ENCODE results near the gene TGFBR2.

Gene TGFBR2

DNA sequence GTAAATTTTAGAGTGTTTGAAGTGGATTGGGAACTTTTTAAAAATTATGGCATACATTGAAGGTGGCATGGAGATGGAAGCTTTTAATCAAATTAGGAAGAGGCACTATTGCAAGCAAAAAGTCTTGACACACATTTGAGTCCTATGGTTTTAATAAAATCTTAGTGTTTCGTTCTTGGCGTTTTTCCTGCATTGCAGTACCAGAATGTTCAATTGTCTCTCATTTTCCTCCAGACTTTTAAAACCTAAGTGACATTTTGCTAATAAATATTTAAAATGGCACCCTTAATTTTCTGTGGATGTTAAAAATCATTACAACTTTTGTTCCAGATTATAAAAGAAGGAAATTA, 2.2 kb downstream of the TGFBR2 start:
- no peaks in the 10 kb centered on the region for H3K27me3 Mint-ChIP-seq (ENCODE audit: low read depth)
- H3K4me1 Mint-ChIP-seq (ENCODE audit: low read depth) = peaks cover 64% of the 10 kb centered on the region
- no peaks in the 10 kb centered on the region for H3K9me3 Mint-ChIP-seq
- DNase-seq (ENCODE audit: low spot score) = no peak
- peaks cover 31% of the 10 kb centered on the region for H3K36me3 Mint-ChIP-seq (ENCODE audit: low read depth)
- peak overlapping the region; percentile 81 for H3K27ac Mint-ChIP-seq
- peak overlapping the region; percentile 87 for H3K4me3 Mint-ChIP-seq

DNA sequence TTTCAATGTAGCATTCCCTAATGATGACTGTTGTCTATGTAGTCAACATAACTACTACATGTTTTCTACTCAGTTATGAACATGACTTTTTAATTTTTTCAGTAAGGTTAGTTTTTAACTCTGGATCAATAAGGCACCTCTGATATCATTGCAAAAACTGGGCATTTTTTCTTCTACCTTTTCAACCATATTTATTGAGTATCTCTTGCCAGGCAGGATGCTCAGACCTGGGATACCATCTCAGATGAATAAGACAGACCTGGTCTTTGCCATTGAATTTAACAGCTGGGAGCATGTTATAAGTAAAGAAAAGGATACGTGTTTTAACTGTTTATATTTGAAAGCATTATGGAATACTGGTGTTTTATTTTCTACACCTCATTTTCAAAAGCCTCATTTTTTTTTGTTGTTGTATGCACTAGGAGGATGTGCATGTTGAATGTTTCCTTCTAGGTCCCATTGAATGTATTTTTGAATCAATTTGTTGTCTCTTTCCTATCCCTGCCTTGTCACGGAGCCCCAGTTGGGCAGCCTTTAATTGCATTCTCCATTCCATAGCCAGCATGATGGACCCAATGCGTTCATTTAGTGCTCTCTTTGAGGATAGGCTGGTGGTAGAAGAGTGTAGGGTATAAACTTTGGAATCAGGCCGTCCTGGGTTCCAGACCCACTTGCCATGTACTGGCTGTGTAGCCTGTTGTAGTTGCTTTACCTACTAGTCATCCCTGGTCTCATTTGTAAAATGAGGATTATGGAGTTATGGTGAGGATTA, 3.7 kb downstream of the TGFBR2 start:
- Mint-ChIP-seq H3K4me1 (ENCODE audit: low read depth) (peaks cover 66% of the 10 kb centered on the region), H3K27ac (peak overlapping the region; percentile 89), H3K27me3 (ENCODE audit: low read depth) (no peaks in the 10 kb centered on the region)

DNA sequence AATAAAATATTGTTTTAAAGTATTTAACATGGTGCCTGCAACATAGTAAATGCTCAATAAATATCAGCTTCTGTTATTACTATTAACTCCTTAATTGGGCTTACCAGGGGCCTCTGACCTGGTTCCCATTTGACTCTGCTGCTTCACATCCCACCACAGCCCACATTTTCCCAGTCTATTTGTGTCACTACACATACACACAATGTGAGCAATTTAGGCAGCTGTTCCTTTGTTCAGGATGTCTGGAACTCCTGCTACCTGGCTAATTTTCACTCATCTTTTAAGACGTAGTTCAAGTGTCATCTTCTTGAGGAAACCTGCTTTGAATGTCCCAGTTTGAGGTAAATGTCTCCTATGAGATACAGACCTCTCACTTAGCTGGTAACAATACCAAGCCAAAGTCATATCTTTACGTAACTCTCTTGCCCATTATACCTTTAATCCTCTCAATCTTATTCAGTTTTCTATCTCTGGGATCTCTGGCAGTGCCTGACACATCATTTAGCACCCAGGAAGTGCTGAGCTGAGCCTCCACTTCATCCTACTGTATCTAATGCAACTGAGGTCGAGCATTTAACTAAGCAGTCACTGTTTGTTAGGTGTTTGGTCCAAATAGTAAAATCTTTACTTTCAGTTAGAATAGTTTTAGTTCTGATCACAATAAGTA, 4.4 kb downstream of the TGFBR2 start:
- H3K36me3 Mint-ChIP-seq (ENCODE audit: low read depth) = peaks cover 34% of the 10 kb centered on the region
- H3K4me1 Mint-ChIP-seq (ENCODE audit: low read depth) = peaks cover 65% of the 10 kb centered on the region
- H3K9me3 Mint-ChIP-seq = no peaks in the 10 kb centered on the region
- peak overlapping the region; percentile 89 for H3K27ac Mint-ChIP-seq
- H3K27me3 Mint-ChIP-seq (ENCODE audit: low read depth) = no peaks in the 10 kb centered on the region
- DNase-seq (ENCODE audit: low spot score) = no peak
- peak overlapping the region; percentile 87 for H3K4me3 Mint-ChIP-seq

More for the DNA sequence above, 3.7 kb downstream of the TGFBR2 start:
- no peaks in the 10 kb centered on the region for H3K9me3 Mint-ChIP-seq
- peaks cover 33% of the 10 kb centered on the region for H3K36me3 Mint-ChIP-seq (ENCODE audit: low read depth)
- peak overlapping the region; percentile 87 for H3K4me3 Mint-ChIP-seq
- no peak for DNase-seq (ENCODE audit: low spot score)

DNA sequence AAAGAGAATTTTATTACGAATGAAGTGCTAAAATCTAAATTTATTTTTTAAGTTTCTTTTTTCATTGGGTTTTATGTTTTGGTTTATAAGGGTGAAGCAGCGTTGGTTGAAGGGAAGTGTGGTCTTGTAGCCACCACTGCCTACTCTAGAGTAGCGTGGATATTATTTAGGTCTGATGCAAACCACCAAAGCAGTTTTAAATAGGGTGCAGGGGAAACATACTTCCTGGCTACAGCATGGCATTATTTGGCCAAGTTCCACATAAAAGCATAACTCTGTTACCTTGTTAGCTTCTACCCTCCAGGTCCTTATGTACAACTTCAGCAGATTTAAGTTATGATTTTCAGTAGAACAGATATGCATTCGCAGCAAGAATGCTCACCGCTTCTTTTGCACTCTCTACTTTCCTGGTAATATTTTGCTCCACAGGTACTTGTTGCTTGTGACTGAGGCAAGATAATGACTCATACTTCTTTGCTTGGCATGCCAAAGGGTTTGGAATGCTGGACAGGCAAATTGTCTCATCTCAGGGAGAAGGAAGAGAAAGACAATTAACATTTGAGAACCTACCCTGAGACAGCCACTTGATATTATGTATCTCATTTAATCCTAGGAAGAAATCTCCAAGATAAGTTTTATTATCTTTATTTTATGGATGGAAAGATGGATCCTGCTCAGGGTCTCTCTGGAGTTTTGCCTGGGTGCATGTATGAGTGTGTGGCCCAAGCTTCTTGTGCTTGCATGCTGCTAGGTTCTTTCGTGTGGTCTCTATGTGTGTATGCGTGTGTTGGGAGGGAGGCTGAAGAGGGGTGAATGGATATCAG, 5.4 kb downstream of the TGFBR2 start:
- Mint-ChIP-seq H3K27ac (peak overlapping the region; percentile 89), H3K4me3 (peak overlapping the region; percentile 87), H3K36me3 (ENCODE audit: low read depth) (peaks cover 36% of the 10 kb centered on the region), H3K9me3 (no peaks in the 10 kb centered on the region), H3K4me1 (ENCODE audit: low read depth) (peaks cover 69% of the 10 kb centered on the region), H3K27me3 (ENCODE audit: low read depth) (no peaks in the 10 kb centered on the region)
- no peak for DNase-seq (ENCODE audit: low spot score)

DNA sequence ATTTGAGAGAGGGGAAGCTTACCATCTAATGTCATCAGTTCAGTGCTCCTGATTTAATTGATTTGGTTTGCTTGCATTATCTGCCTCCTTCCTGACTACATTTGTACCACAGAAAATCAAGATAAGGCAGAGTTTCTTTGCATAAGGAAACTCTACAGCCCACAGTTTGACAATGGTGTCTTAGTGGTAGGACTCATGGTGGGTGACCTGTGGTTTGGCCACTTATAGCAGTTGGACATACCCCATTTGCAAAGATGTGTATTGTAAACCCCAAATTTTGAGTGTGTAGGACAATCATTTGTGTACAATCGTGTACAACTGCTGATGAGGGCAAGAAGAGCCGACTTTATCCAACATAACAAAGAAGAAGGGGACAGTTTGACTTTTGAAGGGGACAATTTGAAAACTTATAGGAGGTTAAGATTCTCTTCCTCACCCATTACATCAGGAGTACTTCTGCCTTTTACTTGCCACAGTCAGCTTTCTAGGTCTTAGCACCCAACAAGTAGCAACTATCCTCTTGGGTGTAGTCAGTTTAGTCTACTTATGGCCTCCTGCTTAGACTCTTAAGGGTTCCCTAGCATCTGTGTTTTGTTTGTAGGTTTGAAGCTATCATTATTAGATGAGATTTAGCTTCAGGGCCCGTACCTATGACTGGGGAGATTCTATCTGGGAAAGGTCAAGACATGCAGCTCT, 6.2 kb downstream of the TGFBR2 start:
- no peak for DNase-seq (ENCODE audit: low spot score)
- H3K36me3 Mint-ChIP-seq (ENCODE audit: low read depth) = peaks cover 38% of the 10 kb centered on the region
- H3K27me3 Mint-ChIP-seq (ENCODE audit: low read depth) = no peaks in the 10 kb centered on the region
- H3K4me3 Mint-ChIP-seq = peak overlapping the region; percentile 87
- peaks cover 75% of the 10 kb centered on the region for H3K4me1 Mint-ChIP-seq (ENCODE audit: low read depth)
- no peaks in the 10 kb centered on the region for H3K9me3 Mint-ChIP-seq
- peak overlapping the region; percentile 89 for H3K27ac Mint-ChIP-seq

DNA sequence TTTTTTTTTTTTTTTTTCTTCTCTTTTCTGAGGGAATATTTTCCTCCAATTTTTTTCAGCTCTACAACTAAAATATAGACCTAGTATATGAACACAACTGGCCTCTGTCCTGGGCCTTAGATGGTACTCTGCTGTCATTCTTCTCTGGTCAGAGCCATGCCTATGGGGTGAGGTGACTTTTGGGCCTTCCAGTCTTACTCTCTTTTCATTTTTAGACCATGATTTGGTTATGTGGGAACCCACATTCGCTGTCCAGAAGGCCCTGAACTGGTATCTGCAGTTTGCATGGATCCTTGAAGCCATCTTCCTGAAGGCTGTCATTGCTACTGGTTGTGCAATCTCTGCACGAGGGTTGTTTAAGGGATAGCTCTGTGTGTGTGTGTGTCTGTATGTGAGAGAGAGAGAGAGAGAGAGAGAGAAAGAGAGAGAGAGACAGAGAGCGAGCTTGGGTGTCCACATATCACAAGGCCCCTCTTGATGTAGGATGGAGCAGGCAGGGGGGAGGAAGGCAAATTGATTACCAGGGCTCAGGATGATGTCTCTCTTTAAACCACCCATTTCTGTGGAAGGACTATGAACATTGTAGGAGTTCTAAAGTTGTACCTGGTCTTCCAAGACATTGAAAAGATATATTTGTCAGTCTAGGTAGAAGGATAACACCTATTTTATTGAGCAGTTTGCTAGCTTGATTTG, 6.9 kb downstream of the TGFBR2 start:
- Mint-ChIP-seq H3K27me3 (ENCODE audit: low read depth) (no peaks in the 10 kb centered on the region), H3K36me3 (ENCODE audit: low read depth) (peaks cover 41% of the 10 kb centered on the region), H3K4me3 (peak overlapping the region; percentile 87), H3K4me1 (ENCODE audit: low read depth) (peaks cover 81% of the 10 kb centered on the region), H3K27ac (peak overlapping the region; percentile 89), H3K9me3 (no peaks in the 10 kb centered on the region)
- no peak for DNase-seq (ENCODE audit: low spot score)

DNA sequence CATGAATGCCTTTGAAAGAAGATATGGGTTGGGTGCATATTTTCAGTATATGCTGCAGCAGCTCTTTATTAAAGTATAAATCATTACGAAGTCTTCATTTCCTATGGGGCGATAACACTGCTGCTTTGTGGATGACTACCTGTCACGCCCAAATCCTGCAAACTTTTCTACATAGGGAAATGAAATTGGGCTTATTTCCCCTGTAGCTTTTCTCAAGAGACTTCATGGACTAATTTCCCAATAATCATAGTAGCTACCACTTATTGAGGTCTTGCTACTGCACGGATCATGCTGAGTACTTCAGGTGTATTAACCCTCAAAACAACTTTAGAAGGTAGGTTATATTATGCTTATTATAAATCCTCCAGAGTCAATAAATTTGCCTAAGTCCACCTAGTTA, 8.0 kb downstream of the TGFBR2 start:
- Mint-ChIP-seq H3K9me3 (peaks cover under 1% of the 10 kb centered on the region), H3K27me3 (ENCODE audit: low read depth) (no peaks in the 10 kb centered on the region), H3K4me3 (peak overlapping the region; percentile 87), H3K27ac (no peak overlapping the region), H3K36me3 (ENCODE audit: low read depth) (peaks cover 44% of the 10 kb centered on the region), H3K4me1 (ENCODE audit: low read depth) (peaks cover 91% of the 10 kb centered on the region)
- no peak for DNase-seq (ENCODE audit: low spot score)

DNA sequence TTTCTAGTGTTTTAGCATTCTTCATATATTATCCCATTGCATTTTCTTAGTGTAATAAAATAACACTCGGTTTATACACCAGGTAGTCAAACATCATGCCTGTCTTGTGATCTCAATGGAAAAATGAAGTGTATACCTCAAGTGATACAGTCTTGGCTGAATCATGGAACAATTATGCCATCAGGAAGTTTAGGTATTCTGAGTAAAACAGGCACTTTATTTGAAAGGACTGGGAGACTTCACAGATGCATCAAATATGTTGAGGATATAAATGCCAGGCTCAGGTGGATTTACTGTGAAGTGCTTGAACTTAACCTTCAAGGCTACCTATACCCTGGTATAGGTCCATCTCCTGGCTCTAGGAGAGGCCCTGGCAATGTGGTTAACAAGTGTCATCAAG, 8.5 kb downstream of the TGFBR2 start:
- Mint-ChIP-seq H3K4me1 (ENCODE audit: low read depth) (peaks cover 91% of the 10 kb centered on the region), H3K4me3 (peak overlapping the region; percentile 87), H3K36me3 (ENCODE audit: low read depth) (peaks cover 45% of the 10 kb centered on the region), H3K27ac (peak overlapping the region; percentile 3), H3K9me3 (peaks cover 6% of the 10 kb centered on the region), H3K27me3 (ENCODE audit: low read depth) (no peaks in the 10 kb centered on the region)
- no peak for DNase-seq (ENCODE audit: low spot score)

DNA sequence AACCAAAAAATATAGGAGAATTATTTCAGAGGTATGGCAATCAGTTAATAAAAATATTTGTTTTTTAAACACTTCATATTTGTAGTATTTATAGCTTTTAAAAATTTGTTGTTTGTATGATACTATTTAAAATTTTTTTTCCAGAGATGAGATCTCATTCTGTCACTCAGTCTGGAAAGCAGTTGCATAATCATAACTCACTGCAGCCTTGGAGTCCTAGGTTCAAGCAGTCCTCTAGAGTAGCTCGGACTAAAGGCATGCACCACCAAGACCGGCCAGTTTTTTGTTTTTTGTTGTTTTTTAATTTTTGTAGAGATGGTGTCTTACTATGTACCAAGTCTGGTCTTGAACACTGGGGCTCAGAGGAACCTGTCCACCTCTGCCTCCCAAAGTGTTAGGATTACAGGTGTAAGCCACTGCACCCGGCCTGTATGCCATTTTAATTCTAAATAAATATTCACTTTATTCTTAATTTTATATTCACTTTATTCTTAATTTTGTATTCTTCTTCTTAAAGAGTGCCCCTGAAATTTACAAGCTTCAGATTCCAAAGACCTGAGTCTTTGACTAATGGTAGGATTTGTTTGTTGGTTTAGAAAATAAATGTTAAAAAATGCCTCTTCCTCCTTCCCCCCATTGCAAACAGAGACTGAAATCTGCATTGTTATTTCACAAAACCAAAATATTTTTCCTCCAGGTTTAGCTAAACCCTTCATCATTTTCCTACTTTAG, 9.4 kb downstream of the TGFBR2 start:
- Mint-ChIP-seq H3K4me3 (peak overlapping the region; percentile 78), H3K4me1 (ENCODE audit: low read depth) (peaks cover 93% of the 10 kb centered on the region), H3K27me3 (ENCODE audit: low read depth) (no peaks in the 10 kb centered on the region), H3K9me3 (peaks cover 6% of the 10 kb centered on the region), H3K36me3 (ENCODE audit: low read depth) (peaks cover 49% of the 10 kb centered on the region), H3K27ac (peak overlapping the region; percentile 80)
- no peak for DNase-seq (ENCODE audit: low spot score)

DNA sequence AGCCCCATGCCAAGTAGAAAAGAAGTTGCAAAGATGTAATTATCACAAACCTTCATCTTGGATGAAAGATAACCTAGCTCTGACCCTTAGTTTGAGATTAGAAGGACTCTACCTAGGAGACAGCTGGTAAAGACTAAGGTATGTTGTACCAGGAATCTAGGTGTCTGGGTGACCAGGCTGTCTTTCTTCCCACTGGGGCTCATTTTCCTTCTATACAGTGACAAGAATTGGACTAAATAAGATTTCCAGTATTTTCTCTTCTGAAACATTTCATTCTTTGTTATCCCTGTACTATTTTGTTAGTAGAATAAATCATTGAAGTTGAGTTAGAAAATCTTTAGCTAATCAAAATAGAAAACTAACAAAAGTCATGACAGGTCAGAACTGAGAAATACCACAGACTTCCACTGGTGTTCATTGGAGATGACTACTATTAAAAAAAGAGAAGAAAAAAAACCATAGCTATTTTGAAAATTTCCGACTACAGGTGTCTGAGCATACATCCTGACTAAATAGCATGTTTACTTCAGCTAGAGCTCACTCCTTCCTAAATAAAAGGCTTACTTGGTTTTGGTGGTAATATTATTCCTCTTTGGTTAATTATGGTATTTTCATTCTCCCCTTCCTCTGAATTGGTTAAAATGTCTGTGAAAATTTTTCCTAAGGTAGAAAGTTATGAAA, 10.1 kb downstream of the TGFBR2 start:
- peaks cover 94% of the 10 kb centered on the region for H3K4me1 Mint-ChIP-seq (ENCODE audit: low read depth)
- no peak for DNase-seq (ENCODE audit: low spot score)
- H3K36me3 Mint-ChIP-seq (ENCODE audit: low read depth) = peaks cover 50% of the 10 kb centered on the region
- peak overlapping the region; percentile 78 for H3K4me3 Mint-ChIP-seq
- peak overlapping the region; percentile 80 for H3K27ac Mint-ChIP-seq
- no peaks in the 10 kb centered on the region for H3K27me3 Mint-ChIP-seq (ENCODE audit: low read depth)
- peaks cover 6% of the 10 kb centered on the region for H3K9me3 Mint-ChIP-seq

DNA sequence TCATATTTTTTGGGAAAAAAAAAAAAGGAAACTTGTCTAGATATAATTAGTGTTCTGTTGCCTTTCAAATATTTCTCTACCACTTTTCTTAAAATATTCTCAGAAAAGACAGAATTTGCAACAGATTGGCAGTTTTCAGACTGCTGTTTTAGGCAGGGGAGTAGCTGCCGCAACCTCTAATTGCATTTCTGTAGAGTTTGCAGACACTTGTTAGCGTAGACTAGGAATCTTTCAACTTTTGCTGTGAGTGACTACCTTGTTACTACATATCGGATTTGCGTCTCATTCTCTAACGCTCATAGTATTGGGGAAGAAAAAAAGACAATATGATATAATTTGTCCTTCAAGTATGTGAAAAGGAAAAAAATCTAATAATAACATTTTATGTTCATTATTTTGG, 10.7 kb downstream of the TGFBR2 start:
- Mint-ChIP-seq H3K27me3 (ENCODE audit: low read depth) (no peaks in the 10 kb centered on the region), H3K9me3 (peaks cover 6% of the 10 kb centered on the region), H3K27ac (peak overlapping the region; percentile 80), H3K4me1 (ENCODE audit: low read depth) (peaks cover 94% of the 10 kb centered on the region), H3K4me3 (peak overlapping the region; percentile 78), H3K36me3 (ENCODE audit: low read depth) (peaks cover 54% of the 10 kb centered on the region)
- DNase-seq (ENCODE audit: low spot score) = no peak

DNA sequence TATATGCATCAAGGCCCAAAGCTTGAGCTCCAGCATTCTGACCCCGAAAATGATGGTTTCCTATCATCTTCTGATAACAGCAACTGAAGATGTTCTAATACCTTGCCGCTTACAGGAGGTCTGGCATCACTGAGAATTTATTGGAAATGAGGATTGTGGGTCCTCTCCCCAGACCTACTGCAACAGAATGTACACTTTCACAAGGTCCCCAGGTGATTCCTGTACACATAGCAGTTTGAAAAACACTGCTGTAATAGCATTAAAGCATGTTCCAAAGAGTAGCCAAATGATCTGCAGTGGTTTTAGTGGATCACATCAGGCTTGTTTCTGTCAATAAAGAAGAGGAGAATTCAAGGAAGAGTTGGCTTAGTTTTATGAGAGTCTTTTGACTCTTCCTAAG, 11.3 kb downstream of the TGFBR2 start:
- DNase-seq (ENCODE audit: low spot score) = no peak
- Mint-ChIP-seq H3K36me3 (ENCODE audit: low read depth) (peaks cover 52% of the 10 kb centered on the region), H3K4me3 (peak overlapping the region; percentile 64), H3K27ac (peak overlapping the region; percentile 60), H3K4me1 (ENCODE audit: low read depth) (peaks cover 93% of the 10 kb centered on the region), H3K9me3 (peaks cover 6% of the 10 kb centered on the region), H3K27me3 (ENCODE audit: low read depth) (no peaks in the 10 kb centered on the region)
